22Rv1 (cell line): ENCODE data around the gene ARHGAP31.
"Not testable (repeated sequence)": the region's sequence is repeated elsewhere in the genome, so short reads cannot be mapped to it uniquely, and the experiment has no call there.

Source experiments
- H3K27ac ChIP-seq: fragments of 450-650 bp; 2 replicates; pipeline ENCODE4 v1.5.1; 2017
- ZFX ChIP-seq: fragments of 450-650 bp; IDR thresholded peaks from 2 replicates; pipeline ENCODE4 v1.6.1; 2017; ENCODE audit warnings: antibody characterized with exemption, borderline replicate concordance
- TF ChIP-seq, protein P1 (sequence below): fragments of 450-650 bp; IDR thresholded peaks from 2 replicates; pipeline ENCODE4 v1.5.1; 2017; ENCODE audit warnings: mild to moderate bottlenecking

The ARHGAP31 gene

GRCh38 chr3:119362940-119363725, 69.0 kb downstream of the ARHGAP31 start:
- H3K27ac ChIP-seq, result no peak overlapping the region
- TF ChIP-seq, protein P1, sequence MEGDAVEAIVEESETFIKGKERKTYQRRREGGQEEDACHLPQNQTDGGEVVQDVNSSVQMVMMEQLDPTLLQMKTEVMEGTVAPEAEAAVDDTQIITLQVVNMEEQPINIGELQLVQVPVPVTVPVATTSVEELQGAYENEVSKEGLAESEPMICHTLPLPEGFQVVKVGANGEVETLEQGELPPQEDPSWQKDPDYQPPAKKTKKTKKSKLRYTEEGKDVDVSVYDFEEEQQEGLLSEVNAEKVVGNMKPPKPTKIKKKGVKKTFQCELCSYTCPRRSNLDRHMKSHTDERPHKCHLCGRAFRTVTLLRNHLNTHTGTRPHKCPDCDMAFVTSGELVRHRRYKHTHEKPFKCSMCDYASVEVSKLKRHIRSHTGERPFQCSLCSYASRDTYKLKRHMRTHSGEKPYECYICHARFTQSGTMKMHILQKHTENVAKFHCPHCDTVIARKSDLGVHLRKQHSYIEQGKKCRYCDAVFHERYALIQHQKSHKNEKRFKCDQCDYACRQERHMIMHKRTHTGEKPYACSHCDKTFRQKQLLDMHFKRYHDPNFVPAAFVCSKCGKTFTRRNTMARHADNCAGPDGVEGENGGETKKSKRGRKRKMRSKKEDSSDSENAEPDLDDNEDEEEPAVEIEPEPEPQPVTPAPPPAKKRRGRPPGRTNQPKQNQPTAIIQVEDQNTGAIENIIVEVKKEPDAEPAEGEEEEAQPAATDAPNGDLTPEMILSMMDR, result no peak
- TF ChIP-seq ZFX, result no peak

GRCh38 chr3:119364401-119364800, 70.2 kb downstream of the ARHGAP31 start:
- no peak overlapping the region for H3K27ac ChIP-seq

DNA sequence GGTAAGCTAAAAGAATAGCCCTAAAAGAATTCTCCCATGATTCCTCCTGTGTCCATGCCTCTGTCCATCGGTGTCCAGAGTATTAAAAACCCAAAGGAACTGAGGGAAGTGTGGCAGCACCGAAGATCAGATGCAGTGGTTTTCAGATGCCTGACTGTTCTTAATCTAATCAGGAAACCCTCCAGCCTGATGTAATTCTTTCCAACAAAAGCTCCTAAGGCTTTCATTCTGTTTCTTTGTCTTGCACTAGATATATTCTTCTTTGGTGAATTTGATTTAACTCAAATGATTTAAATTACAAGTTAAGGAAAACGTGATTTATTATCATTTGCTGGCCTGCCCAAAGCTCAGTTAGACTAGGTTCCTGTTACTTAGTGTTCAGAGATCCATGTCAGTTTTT, 71.2 kb downstream of the ARHGAP31 start:
- TF ChIP-seq, protein P1, result no peak
- TF ChIP-seq ZFX, result no peak

More at GRCh38 chr3:119364401-119364800, 70.2 kb downstream of the ARHGAP31 start:
- no peak for TF ChIP-seq ZFX
- TF ChIP-seq, protein P1, result no peak

DNA sequence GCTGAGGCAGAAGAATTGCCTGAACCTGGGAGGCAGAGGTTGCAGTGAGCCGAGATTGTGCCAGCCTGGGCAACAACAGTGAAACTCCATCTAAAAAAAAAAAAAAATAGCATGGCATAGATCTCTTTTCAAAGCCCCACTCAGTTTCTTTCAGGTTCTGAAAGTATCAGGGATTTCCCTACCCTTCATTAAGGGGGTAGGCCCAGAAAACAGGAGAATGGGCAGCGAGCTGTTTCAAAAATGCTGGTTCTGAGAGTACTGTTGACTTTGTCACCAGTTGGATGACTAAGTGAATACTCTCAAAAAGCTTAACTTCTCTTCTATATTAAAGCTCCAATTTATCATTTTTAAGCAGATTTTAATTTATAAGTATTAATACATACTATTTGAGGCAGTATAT, 72.8 kb downstream of the ARHGAP31 start:
- no peak overlapping the region for H3K27ac ChIP-seq
- TF ChIP-seq, protein P1, result no peak
- TF ChIP-seq ZFX, result no peak

More for the DNA sequence above, 71.2 kb downstream of the ARHGAP31 start:
- H3K27ac ChIP-seq, result no peak overlapping the region

DNA sequence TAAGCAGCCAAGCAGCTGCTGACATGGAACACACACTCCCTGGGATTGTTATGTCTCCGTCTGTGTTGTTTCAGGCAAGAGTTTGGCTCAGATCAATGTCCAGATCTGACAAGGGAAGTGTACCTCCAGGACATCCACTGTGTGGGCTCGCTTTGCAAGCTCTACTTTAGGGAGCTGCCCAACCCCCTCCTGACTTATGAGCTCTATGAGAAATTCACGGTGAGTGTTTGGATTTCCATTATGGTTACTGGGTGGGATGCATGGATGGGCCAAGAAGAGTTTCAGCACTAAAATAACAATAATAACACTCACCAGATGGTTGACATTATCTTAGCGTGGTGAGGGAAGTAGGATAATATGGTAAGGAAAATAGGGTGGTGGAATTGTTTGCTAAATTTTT, 74.1 kb downstream of the ARHGAP31 start:
- TF ChIP-seq, protein P1, result no peak
- TF ChIP-seq ZFX, result no peak
- no peak overlapping the region for H3K27ac ChIP-seq

DNA sequence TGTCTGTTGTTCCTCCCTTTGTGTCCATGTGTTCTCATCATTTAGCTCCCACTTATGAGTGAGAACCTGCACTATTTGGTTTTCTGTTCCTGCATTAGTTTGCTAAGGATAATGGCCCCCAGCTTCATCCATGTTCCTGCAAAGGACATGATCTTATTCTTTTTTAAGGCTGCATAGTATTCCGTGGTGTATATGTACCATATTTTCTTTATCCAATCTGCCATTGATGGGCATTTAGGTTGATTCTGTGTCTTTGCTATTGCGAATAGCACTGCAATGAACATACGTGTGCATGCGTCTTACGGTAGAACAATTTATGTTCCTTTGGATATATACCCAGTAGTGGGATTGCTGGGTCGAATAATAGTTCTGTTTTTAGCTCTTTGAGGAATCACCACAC, 77.6 kb downstream of the ARHGAP31 start:
- not testable (repeated sequence) for H3K27ac ChIP-seq

DNA sequence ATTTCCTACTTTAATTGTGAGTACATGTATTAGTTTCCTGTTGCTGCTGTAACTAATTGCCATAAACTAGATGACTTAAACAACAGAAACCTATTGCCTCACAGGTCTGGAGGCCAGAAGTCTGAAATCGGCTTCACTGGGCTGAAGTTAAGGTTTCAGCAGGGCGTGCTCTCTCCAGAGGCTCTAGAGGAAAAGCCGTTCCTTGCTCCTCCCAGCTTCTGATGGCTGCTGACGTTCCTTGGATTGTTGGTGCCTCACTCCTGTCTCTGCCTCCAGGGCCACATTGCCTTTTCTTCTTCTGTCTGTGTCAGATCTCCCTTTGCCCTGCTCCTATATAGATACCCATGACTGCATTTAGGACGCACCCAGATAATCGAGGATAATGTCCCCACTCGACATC, 80.9 kb downstream of the ARHGAP31 start:
- no peak overlapping the region for H3K27ac ChIP-seq
- TF ChIP-seq, protein P1, result no peak
- no peak for TF ChIP-seq ZFX

- no peak overlapping the region for H3K27ac ChIP-seq
- TF ChIP-seq, protein P1, result no peak
- no peak for TF ChIP-seq ZFX
Observed at GRCh38 chr3:119375510-119375909, 81.3 kb downstream of the ARHGAP31 start.
